NB4 (cell line): ENCODE measurements around the gene ARHGAP26.

Experiments
- DNase-seq: peaks from one replicate; pipeline ENCODE4 v3.0.0; 2010; ENCODE audit warnings: low read depth
- H3K4me3 ChIP-seq: one replicate; pipeline ENCODE4 v1.5.1; 2011; ENCODE audit warnings: mild to moderate bottlenecking, low read depth, low read length, moderate library complexity
- MYC ChIP-seq: IDR thresholded peaks from 2 replicates; pipeline ENCODE4 v1.6.1; 2011; ENCODE audit warnings: low read depth, low read length
- POLR2A ChIP-seq: IDR thresholded peaks from 2 replicates; pipeline ENCODE4 v1.6.1; 2011; ENCODE audit warnings: mild to moderate bottlenecking; ENCODE audit not compliant: insufficient read length; ENCODE audit errors: extremely low read depth
- TF ChIP-seq, protein P1 (sequence below): IDR thresholded peaks from one replicate; pipeline ENCODE4 v1.5.1; 2012; ENCODE audit warnings: low read depth, low read length
- TF ChIP-seq, protein P2 (sequence below): IDR thresholded peaks from 2 replicates; pipeline ENCODE4 v1.6.1; 2011; ENCODE audit warnings: low read depth, low read length

ARHGAP26 gene

DNA sequence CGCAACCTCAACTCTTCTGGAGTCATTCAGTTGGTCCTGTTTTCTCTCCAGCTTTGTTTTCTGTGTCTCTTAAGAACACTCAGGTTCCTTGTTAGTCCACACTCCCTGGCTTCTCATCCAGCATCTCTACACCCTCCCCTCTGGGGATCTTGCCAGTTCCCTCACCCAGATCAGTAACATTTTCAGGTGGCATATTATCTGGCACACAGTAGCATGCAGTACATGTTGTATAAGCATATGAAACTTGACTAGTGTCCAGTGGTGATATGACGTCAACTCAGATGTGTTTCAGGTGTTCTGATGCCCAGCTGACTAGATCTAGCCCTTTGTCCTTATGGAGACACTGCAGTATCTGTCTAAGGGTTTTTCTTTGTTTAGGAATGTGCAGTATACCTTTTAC lies 184.3 kb downstream of the ARHGAP26 start:
- TF ChIP-seq, protein P1, sequence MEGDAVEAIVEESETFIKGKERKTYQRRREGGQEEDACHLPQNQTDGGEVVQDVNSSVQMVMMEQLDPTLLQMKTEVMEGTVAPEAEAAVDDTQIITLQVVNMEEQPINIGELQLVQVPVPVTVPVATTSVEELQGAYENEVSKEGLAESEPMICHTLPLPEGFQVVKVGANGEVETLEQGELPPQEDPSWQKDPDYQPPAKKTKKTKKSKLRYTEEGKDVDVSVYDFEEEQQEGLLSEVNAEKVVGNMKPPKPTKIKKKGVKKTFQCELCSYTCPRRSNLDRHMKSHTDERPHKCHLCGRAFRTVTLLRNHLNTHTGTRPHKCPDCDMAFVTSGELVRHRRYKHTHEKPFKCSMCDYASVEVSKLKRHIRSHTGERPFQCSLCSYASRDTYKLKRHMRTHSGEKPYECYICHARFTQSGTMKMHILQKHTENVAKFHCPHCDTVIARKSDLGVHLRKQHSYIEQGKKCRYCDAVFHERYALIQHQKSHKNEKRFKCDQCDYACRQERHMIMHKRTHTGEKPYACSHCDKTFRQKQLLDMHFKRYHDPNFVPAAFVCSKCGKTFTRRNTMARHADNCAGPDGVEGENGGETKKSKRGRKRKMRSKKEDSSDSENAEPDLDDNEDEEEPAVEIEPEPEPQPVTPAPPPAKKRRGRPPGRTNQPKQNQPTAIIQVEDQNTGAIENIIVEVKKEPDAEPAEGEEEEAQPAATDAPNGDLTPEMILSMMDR = no peak
- TF ChIP-seq, protein P2, sequence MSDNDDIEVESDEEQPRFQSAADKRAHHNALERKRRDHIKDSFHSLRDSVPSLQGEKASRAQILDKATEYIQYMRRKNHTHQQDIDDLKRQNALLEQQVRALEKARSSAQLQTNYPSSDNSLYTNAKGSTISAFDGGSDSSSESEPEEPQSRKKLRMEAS = no peak
- TF ChIP-seq MYC (no peak), POLR2A (no peak)
- DNase-seq = no peak

DNA sequence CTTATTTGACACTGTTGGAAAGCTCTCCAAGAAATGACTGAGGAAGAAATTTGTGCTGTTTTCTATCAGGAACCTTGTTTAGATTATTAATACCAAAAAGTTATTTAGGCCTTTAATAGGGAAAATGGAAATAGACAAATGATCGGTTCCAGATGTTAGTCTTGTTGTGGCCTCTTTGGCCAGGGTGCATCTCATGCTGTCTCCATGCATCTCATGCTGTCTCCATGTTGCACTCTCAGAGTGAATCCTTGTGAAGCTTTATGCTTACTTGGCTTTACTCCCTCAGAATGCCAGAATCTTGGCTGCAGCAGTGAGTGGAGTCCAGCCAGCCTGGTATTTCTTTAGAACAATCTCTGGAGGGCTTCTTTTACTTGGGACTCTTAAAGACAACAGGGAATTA lies 185.5 kb downstream of the ARHGAP26 start:
- no peak for DNase-seq
- H3K4me3 ChIP-seq = no peak overlapping the region
- TF ChIP-seq, protein P1 = no peak
- no peak for TF ChIP-seq MYC
- TF ChIP-seq, protein P2 = no peak
- TF ChIP-seq POLR2A = no peak

More for the DNA sequence above, 184.3 kb downstream of the ARHGAP26 start:
- no peak overlapping the region for H3K4me3 ChIP-seq

- no peak overlapping the region for H3K4me3 ChIP-seq
- no peak for DNase-seq
- TF ChIP-seq POLR2A = no peak
- TF ChIP-seq, protein P2 = no peak
- TF ChIP-seq, protein P1 = no peak
- TF ChIP-seq MYC = no peak
Measured at GRCh38 chr5:142957528-142957927, 187.4 kb downstream of the ARHGAP26 start.

GRCh38 chr5:142958944-142959682 lies 188.9 kb downstream of the ARHGAP26 start:
- no peak overlapping the region for H3K4me3 ChIP-seq
- peak; percentile 29 for DNase-seq
- TF ChIP-seq, protein P1 = no peak
- TF ChIP-seq MYC (no peak), POLR2A (no peak)
- TF ChIP-seq, protein P2 = no peak

DNA sequence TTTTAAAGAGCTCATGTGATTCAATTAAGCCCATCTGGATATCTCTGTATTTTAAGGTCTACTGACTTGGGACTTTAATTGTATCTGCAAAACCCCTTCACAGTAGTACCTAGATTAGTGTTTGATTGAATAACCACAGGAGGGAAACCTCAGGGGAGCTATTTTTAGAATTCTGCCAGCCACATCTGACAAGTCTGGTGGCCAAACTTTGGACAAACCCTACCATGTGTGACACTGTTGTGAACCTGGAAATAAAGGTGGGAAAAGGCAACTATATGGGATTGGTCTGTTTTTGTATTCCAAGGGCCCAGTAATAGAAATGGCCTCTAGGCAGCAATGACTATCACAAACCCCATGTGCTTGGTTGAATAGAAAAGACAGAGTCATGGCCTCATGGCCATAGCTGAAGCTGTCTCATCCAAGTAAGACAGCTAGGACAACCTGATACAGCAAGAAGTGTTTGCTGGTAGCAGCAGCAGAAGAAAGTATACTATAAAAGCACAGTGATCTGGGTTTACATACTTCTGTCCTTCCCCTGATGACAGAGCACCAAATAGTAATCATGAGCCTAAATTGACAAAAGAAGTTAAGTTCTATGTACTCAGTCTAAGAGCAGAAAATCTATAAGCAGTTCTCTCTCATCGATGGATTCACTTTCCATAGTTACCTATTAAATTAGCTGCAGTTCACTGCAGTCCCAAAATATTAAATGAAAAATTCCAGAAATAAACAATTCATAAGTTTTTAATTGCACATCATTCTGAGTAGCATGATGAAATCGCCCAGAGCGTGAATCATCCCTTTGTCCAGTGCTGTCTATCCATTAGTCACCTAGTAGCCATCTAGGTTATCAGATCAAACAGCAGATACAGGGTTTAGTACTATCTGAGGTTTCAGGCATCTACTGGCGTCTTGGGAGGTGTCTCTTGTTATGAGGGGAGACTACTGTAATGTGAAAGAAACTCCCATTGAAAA lies 189.8 kb downstream of the ARHGAP26 start:
- TF ChIP-seq, protein P2 = no peak
- TF ChIP-seq POLR2A (no peak), MYC (no peak)
- TF ChIP-seq, protein P1 = no peak
- no peak overlapping the region for H3K4me3 ChIP-seq
- DNase-seq = peak; percentile 64
